Activated T-cell treated with anti-CD3 and anti-CD28 coated beads for 1 hour (primary cell): ENCODE measurements around the gene ZMYM2.

Experiments
- DNase-seq: peaks from one replicate; pipeline ENCODE4 v3.0.0-alpha.2; 2020; ENCODE audit warnings: low read depth

Gene ZMYM2

DNA sequence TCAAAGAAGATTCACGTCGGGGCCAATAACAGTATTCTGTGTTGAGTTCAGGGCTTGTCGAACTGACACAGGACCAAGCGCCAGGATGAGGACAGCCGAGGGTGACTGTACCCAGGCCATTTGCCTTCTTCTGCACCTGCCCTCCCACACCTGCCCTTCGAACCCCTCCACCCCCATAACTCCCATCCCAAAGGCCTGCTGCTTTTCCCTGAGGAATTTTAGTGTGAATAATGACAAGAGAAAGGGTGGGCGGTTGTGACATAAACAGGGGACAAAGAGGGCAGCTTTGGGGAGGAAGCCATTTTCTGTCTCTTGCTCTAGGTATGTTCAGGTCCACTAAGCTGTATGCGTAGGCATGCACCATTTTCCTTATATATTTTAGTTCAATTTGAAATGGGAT is 176.2 kb downstream of the ZMYM2 start:
- no peak for DNase-seq

DNA sequence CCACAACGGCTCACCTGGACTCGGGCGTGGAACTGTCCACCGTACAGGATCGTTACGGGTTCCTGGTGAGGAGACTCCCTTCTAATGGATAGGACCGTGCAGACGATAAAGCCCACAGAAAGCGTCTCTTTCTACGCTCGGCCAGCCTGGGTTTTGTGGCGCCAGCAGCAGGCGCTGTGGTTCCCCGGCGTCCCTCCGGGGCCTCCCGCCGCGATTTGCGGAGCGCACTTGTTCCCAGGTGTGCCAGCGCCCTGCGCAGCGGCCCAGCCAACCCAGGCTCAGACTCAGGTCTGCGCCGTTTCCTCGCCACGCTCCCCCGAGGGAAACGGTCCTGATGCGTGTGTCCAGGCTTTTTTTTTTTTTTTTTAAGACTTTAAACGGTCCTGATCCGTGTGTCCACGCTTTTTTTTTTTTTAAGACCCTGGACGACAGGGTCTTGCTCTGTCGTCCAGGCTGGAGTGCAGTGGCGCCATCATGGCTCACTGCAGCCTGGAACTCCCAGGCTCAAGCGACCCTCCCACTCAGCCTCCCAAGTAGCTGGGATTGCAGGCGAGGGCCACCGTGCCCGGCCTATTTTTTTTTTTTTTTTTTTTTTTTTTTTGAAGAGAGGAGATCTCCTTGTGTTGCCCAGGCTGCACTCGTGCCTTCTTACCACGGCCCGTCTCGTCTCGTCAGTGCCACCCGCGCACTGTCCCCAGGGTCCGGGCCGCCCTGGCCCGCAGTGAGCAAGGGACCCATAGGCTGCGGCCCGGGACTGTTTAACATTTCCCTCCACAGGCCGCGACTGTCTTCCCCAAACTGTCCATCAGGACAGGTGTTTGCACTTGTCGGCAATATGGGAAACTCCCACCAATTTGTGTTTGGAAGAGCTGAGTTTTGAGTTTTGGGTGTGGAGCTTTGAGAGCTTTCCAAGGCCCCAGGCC is 178.5 kb downstream of the ZMYM2 start:
- DNase-seq = no peak

DNA sequence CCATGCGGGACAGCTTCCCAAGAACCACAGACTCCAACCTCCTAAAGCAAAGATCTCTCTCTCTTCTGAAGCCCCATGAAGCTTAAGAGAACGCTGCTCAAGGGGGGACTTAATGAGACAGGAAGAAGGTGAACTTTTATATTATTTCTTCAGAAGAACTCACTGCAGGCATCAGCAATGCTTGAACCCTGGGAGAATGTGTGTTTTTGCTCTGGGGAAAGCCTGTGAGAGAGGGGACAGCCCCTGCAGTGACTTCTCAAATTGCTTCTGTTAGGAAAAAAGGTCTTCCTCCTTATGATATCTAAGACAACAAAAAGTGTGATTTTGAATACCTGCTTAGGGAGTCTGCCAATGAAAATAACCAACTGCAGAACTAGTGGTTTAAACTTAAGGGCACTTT is 179.3 kb downstream of the ZMYM2 start:
- DNase-seq = no peak

DNA sequence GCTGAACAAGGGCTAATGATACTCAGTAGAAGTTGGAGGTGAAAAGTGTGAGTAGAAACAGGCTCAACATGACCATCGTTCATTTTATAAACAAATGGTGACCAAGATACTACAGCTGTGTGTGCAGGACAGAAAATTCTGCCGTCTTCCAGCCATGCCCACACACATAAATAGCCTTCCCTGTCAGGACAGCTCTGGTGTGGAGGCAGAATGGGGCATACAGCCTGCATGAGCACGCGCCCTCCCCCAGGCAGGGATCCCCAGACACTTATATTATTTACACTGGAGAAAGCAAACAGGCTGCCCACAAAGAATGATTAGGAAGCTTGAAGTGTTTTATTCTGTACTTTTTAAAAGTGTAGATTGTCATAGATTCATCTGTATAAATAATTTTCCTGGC is 182.0 kb downstream of the ZMYM2 start:
- no peak for DNase-seq
